Measurements from ENCODE around the gene ATP6V1B1. TPM values are rescaled to one million over a fixed set of nuclear protein-coding genes. Genes with fewer than 3 reads are reported as not detected.

The ATP6V1B1 gene
- total and polyA plus RNA-seq, 7 donors: 0.10 to 0.70 (median 0.38) TPM; not detected in 2

DNA sequence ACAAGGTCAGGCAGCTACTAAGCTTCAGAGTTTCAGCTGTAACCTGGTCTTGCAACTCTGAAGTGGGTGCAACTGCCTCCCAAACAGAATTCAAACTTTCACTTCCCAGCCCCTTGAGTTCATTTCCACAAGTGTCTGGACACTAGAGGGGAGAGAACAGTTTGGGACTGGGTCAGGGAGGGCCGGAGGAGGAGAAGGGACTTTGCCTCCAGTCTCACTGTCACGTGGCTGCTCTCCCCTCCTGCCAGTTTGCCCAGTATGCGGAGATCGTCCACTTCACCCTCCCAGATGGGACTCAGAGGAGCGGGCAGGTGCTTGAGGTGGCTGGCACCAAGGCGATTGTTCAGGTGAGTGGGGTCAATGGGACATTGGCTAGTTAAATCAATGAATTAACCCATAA lies 22.1 kb downstream of the ATP6V1B1 start:
- TF ChIP-seq, protein P1, sequence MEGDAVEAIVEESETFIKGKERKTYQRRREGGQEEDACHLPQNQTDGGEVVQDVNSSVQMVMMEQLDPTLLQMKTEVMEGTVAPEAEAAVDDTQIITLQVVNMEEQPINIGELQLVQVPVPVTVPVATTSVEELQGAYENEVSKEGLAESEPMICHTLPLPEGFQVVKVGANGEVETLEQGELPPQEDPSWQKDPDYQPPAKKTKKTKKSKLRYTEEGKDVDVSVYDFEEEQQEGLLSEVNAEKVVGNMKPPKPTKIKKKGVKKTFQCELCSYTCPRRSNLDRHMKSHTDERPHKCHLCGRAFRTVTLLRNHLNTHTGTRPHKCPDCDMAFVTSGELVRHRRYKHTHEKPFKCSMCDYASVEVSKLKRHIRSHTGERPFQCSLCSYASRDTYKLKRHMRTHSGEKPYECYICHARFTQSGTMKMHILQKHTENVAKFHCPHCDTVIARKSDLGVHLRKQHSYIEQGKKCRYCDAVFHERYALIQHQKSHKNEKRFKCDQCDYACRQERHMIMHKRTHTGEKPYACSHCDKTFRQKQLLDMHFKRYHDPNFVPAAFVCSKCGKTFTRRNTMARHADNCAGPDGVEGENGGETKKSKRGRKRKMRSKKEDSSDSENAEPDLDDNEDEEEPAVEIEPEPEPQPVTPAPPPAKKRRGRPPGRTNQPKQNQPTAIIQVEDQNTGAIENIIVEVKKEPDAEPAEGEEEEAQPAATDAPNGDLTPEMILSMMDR (IDR thresholded peaks at IDR 0.05): no peak
- Histone ChIP-seq H3K9me3 (no peaks in the 10 kb centered on the region), H3K4me1 (no peaks in the 10 kb centered on the region), H3K4me3 (no peak overlapping the region), H3K27ac (no peak overlapping the region), H3K27me3 (ENCODE audit: insufficient read depth in 3 of 3, low read length in 2 of 3) (peaks cover 0 to 10% (median 0%) of the 10 kb centered on the region in 3 donors), H3K36me3 (ENCODE audit: insufficient read depth in 1 of 2, low read depth in 1 of 2) (no peaks in the 10 kb centered on the region)
- WGBS, 3 donors: 72 to 74% (median 73%) methylated on average over 6 of the region's 6 CpGs
- DNase-seq (no peak), ATAC-seq (no peak)
- intact Hi-C loops (cut with DNase I): no loop called here

DNA sequence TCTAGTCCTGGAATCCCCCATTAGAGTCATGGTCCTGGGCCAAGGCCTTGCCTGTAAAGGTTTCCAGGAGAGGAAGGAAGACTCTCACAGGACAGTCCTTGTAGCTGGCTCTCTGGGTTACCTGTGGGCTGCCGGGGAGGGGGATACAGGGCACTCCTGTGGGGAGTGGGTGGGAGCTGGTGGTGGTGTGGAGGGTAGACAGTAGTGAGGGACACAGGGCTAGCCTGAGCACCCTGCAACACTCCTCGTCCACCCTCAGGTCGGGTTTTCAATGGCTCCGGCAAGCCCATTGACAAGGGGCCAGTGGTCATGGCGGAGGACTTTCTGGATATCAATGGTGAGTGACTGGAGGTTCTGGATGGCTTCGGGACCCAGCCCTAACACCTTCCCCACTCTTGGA lies 23.1 kb downstream of the ATP6V1B1 start:
- no peak overlapping the region for H3K4me3 ChIP-seq
- intact Hi-C loops (cut with DNase I): no loop called here
- peaks cover 0 to 20% (median 0%) of the 10 kb centered on the region in 3 donors for H3K27me3 ChIP-seq (ENCODE audit: insufficient read depth in 3 of 3, low read length in 2 of 3)
- no peak for ATAC-seq
- H3K9me3 ChIP-seq: no peaks in the 10 kb centered on the region
- no peak overlapping the region for H3K27ac ChIP-seq
- TF ChIP-seq, protein P1 (IDR thresholded peaks at IDR 0.05): no peak
- DNase-seq: no peak
- no peaks in the 10 kb centered on the region for H3K4me1 ChIP-seq
- no peaks in the 10 kb centered on the region for H3K36me3 ChIP-seq (ENCODE audit: insufficient read depth in 1 of 2, low read depth in 1 of 2)
- WGBS, 3 donors: 91 to 95% (median 95%) methylated on average over 6 of the region's 6 CpGs

DNA sequence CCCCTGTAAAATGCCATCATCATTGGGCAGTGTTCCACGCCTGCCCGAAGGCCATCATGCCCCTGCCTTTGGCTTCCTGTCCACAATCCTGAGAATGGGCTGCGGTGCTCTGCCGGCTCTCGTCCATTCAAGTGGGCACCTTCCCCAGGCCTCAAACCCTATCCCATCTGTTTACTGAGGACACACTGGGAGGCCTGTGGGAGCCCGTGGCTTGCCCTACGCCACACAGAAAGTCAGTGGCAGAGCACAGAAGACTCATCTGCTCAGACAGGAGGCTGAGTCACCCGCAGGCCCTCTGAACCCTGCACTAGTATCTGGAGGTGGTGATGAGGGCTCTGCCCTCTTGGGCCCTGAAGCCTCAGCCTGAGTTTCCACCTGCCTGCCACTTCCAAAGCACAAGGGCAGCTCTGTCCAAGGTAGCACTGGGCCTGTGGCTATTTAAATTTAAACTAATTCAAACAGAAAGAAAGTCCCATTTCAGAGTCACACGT lies 23.6 kb downstream of the ATP6V1B1 start:
- Histone ChIP-seq H3K36me3 (ENCODE audit: insufficient read depth in 1 of 2, low read depth in 1 of 2) (no peaks in the 10 kb centered on the region), H3K27ac (no peak overlapping the region), H3K4me1 (no peaks in the 10 kb centered on the region), H3K27me3 (ENCODE audit: insufficient read depth in 3 of 3, low read length in 2 of 3) (peaks cover 0 to 22% (median 0%) of the 10 kb centered on the region in 3 donors), H3K4me3 (no peak overlapping the region), H3K9me3 (no peaks in the 10 kb centered on the region)
- intact Hi-C loops (cut with DNase I): no loop called here
- no peak for DNase-seq
- ATAC-seq: no peak
- TF ChIP-seq, protein P1 (IDR thresholded peaks at IDR 0.05): no peak
- 92 to 95% (median 94%) methylated on average over 9 of the region's 9 CpGs for WGBS, 3 donors

DNA sequence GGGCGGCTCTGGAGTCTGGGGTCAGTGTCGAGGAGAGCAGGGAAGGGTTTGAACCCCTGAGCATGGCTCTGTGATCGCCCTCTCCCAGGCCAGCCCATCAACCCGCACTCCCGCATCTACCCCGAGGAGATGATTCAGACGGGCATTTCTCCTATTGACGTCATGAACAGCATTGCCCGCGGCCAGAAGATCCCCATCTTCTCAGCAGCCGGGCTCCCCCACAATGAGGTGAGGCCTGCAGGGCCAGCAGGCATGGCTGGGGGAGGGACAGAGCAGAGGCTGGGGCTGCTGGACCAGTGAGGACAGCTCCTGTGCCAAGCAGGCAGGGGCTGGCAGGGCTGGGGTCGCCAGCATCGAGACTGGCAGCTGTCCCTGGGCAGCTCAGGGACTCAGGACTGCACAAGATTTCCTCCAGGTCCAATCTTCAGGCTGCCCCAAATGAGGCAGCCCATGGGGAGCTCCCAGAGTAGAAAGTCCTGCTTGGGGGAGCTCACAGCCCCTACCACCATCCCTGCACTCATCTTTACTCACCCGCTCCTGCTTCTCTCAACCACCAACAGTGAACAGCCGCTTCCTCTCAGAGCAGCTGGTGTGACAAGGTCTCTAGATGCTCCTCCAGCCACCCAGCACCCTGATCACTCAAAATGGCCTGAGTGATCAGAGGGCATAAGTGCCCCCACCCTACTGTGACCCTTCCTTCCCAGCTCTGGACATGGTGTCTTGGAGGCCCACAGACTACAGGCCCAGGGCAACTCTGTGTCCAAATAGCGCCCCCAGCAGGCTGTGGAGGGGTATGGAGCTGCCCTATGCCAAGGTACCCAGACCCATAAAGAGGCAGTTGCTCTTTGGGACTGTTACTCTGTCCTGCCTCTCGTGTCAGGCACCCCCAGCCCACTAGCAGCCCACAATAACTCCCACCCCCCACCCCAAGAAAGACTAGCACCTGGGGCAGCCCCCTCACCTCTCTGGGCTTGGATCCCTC lies 24.4 kb downstream of the ATP6V1B1 start:
- Histone ChIP-seq H3K4me3 (no peak overlapping the region), H3K4me1 (no peaks in the 10 kb centered on the region), H3K27me3 (ENCODE audit: insufficient read depth in 3 of 3, low read length in 2 of 3) (peaks cover 0 to 26% (median 5%) of the 10 kb centered on the region in 3 donors), H3K9me3 (no peaks in the 10 kb centered on the region), H3K36me3 (ENCODE audit: insufficient read depth in 1 of 2, low read depth in 1 of 2) (no peaks in the 10 kb centered on the region), H3K27ac (no peak overlapping the region)
- DNase-seq (no peak), ATAC-seq (no peak)
- 79 to 83% (median 80%) methylated on average over 17 of the region's 17 CpGs for WGBS, 3 donors
- TF ChIP-seq, protein P1 (IDR thresholded peaks at IDR 0.05): no peak
- intact Hi-C loops (cut with DNase I): no loop called here

All from psoas muscle (tissue), 8 donors.